NCI-H82 treated with DMSO at 0.1 percent for 48 hours (cell line): ENCODE measurements around the gene C11orf42.

ENCODE experiments used
- DNase-seq: peaks from one replicate; lab custom pipeline; 2025; ENCODE audit not compliant: unreplicated experiment; lab: John Stamatoyannopoulos, UW

Gene C11orf42, protein sequence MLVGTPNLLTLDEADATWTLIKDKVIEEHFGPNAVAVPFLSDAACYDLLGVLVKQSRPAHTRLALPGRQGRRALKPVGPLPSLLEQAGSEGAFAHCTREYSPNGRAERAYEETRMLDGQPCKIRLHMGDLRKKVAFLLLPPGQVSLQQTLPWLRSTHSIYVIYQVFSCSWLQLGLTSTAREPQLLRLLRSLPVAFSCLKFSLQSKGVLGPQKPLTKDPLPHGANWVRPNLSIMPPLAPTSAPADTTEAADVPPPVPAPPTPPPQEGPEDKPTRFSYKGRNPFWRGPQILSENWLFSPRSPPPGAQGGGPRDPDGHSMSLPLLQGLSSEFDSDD

DNA sequence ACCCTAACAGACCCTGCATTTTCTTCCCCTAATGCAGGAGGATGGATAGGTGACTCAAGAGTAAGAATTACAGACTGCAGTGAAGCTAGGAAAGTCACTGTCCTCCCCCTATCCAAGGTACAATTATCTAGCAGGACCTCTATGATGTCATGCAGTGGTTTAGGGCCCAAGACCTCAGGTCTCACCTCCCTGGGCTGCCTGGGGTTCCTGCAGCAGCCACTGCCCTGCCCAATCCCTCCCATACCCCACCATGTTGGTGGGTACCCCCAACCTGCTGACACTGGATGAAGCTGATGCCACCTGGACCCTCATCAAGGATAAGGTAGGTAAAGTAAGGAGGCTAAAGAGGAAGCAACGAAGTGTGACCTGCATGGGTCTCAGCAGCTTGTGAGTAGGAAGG, at the start of gene C11orf42:
Gene C11orf42, plus strand, starts transcription at position 192 of the 400 bp plus-strand sequence. Its CDS starts 59 bp downstream, at position 251.
- DNase-seq: no peak

DNA sequence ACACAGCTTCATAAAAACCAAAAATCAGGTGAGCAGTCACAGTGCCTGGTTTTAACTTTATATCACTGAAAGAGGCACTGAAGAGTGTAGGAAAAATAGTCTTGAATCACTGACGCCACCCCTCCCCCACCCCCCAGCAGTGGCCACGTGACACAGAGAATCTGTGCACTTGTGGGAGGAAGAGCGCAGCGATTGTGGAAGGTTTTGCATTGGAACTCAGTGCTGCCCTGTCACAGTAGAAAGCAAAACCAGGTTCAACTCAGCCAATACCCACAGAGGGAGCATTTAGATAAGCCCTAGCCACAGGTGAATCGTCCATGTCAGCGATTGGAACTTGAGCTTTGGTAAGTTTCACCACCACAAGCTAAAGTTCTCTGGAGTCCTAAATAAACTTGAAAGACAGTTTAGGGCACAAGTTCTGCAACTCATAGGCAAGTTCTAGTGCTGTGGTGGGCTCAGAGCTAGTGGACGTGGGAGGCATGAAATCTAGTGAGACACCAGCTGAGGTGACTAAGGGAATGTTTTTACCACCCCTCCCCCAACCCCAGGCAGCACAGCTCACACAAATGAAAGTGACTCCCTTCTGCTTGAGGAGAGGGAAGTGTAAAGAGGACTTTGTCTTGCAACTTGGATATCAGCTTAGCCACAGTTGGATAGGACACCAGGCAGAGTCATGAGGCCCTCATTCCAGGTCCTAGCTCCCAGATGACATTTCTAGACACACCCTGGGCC, 48.6 kb upstream of the C11orf42 start:
- no peak for DNase-seq

DNA sequence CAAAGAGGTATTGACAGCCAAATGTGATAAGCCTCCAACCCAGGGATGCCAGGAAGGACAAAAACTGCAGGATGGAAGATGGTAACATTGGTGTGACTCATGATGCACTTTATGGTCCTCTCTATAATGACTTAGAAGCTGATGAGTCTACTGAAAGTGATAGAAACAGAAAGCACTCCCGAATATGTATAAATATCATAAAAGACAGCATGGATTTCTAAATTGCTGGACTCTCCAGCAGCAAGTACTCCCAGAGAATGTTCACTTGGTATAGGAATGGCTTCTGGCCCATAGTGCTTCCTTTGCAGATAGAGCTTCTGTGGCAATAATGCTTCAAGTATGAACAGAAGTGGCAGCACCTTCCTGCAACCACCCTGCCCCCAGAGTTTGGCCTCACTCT, 35.1 kb upstream of the C11orf42 start, which contains the start of gene OR52B2:
Gene OR52B2, minus strand, starts transcription at position 101 of the 400 bp plus-strand sequence. Its CDS starts 0 bp downstream, at position 101.
- DNase-seq: no peak

DNA sequence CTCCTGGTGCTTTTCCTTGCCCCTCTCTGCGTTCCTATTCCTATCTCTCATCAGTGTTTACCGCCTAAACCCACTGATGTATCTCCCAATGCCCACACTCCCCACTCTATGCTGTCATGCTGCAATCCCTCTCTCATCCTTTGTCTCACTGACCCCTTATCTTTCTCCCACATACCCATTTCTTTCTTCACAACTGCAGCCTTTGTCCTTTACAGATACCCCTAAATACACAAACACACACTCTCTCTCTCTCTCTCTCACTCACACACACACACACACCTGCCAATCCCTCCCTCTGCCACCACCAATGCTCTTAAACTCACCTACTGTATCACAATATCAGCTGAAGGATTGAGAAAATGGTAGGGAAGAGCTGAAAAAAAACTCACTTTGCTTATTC, 29.9 kb upstream of the C11orf42 start:
- no peak for DNase-seq

DNA sequence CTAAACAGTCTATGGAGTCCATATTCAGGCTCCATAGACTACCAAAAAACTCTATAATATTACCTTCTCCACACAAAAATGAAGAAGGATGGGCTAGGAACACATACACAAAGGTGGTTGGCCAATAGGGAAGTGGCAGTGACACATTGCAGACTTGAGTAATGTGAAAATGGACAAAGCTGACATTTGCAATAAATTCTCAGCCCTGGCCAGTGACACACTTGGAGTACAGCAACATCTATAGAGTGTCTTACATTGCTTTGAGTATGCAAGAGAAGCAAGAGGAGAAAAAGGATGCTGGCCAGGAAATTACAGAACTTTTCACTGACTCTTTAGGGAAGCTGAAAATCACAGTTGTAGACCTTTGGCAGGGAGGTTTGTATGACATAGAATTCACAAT, 13.6 kb upstream of the C11orf42 start:
- DNase-seq: no peak

DNA sequence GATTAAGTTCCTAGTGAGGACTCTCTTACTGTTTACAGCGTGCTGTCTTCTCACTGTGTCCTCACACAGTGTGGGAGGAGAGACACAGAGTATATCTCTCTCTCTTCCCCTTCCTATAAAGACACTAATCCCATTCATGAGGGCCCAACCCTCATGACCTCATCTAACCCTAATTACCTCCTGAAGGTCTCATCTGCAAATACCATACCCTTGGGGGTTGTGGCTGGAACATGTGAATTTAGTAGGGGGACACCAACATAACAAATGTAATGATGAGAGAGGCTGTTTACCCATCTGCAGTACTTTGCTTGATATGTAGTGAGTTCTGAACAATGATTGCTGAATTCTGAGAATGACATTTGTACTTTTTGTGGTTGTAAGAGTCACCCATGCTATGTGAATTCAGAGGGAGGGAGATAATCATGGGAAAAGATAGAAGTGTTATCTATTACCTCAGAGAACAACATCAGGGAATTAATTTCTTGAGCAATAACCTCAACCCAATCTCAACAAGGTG, 11.2 kb upstream of the C11orf42 start:
- DNase-seq: no peak

DNA sequence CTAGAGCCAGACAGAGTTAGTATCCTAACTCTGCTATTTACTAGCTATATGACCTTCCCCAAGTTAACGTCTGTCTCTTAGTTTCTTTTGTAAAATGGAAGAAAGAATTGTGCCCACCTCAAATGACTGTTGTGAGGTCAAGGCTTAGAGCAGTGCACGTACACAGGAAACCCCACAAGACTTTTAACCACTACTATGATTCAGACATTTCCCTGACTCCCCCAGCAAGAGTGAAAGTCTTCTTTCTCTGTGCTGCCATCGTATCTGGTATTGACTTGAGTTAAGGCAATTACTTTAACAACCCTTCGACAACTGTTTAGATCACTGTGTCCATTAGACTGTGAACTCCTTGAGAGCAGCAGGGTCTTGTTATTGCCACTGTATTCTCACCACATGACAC, 9.0 kb upstream of the C11orf42 start:
- no peak for DNase-seq

DNA sequence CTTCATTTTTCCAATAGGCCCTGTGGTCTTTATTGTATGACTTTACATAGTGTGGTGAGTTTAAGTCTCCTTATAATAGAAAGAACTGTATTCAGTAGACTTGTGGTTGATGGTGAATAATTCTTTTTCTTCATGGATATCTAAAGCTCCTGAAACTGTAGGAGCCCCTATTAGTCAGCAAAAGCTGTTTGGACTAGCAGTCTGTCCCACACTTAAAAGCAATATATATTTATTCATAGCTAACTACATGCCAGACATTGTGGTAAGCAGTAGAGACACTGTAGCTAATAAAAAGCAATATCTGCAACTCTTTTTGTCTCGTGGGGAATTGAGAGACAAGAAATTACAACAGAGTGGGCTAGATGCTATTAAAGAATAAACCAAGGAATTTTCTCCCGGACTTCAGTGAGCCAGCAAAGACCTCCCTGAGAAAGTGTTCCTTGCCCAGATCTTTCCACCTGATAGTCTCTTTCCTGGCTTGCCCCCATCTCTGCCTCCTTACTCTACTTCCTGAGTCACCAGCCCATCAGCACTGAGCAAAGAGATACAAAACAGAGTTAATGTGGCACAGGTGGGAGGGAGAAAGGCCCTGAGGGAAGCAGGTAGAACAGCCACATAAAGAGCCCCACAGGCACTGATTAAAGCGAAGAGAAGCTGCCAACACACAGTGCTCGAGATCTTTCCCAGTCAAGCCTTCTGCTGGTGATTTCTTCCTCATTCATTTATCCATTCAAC, 7.7 kb upstream of the C11orf42 start:
- no peak for DNase-seq

DNA sequence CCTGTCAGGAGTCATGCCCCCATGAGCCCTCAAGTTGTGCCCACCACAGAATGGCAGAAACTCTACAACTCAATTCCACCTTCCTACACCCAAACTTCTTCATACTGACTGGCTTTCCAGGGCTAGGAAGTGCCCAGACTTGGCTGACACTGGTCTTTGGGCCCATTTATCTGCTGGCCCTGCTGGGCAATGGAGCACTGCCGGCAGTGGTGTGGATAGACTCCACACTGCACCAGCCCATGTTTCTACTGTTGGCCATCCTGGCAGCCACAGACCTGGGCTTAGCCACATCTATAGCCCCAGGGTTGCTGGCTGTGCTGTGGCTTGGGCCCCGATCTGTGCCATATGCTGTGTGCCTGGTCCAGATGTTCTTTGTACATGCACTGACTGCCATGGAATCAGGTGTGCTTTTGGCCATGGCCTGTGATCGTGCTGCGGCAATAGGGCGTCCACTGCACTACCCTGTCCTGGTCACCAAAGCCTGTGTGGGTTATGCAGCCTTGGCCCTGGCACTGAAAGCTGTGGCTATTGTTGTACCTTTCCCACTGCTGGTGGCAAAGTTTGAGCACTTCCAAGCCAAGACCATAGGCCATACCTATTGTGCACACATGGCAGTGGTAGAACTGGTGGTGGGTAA, 6.1 kb upstream of the C11orf42 start, which contains the start of gene OR52W1:
Gene OR52W1, plus strand, starts transcription at position 51 of the 637 bp plus-strand sequence. Its CDS starts 0 bp downstream, at position 51.
- no peak for DNase-seq

DNA sequence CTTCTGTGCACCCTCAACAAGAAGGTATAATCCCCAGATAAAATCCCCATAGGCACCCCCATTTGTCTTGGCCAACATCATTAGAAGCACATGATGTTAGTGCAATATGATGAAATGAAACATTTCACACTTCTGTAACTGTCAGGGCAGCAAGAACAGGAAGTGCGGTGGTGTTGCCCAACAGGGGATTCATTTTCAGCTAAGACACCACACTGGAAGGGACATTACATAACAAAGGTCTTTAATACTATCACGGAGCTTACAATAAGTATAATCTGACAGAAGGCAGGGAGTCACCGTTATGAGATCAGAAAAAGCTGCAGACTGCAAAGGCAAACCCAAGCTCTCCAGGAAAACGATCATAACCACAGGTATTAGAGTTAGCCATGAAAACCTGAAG, 4.4 kb upstream of the C11orf42 start:
- DNase-seq: no peak

DNA sequence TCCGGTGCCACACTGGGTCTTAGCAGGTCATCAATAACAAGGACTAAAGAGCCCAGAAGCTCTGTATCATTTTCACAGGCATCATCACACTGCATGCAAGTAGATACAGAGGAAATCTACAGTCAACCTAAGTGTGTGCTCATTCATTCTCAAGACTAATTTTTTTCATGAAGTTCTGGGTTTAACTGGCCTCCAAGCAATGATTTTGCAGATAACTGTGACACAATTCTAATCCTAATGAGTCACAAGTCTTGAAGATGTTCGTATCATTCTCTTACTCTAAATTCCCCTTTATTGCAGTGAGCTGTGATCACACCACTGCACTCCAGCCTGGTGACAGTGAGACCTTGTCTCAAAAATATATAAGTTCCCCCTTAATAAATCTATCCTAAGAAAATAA, 3.9 kb upstream of the C11orf42 start:
- no peak for DNase-seq

DNA sequence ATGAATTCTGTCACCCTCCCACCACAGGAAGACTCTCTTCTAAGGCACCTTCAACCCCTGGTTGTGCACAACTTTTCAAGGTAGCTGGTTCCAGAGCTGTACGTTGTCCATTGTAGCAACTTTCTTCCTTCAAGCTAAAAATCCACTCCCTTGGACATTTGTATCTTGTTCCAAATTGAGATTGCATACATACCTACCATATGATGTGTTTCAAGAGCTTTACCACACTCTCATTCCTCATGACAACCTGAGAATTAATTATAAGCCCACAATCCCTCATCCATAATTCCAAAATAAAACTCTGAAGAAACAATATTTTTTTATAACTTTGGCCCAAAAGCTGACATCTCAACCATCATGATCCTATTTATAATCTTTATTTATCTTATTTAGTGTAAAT, 3.3 kb upstream of the C11orf42 start:
- no peak for DNase-seq

DNA sequence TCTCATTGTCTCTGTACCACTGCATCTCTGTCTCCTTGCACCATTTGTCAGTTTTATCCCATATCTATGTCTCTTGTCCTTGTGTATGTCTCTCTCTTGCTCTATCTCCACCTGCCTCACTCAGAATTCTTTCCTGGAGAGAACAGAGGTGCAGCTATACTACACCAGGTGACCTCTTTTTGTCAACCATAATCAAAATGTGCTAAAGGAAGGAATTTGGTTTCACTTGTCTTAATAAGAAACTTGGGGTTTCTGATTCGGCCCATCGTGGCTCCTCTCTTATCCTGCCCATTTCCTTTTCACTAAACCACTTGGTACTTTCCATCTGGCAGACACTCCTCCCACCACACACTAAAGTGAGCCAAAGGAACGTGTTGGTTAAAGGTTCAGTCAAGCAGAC, 2.0 kb upstream of the C11orf42 start:
- DNase-seq: no peak

DNA sequence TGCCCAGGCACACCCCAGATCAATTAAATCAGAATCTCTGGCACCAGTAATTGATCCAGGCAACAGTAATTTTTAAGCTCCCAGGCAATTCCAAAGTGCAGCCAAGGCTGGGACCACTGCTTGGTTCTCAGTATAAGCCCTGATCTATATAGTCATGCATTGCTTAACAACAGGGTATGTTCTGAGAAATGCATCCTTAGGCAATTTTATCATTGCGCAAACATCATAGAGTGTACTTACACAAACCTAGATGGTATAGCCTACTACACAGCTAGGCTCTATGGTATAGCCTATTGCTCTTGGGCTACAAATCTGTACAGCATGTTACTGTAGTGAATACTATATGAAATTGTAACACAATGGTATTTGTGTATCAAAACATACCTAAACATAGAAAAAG, 651 bp upstream of the C11orf42 start:
- DNase-seq: no peak

DNA sequence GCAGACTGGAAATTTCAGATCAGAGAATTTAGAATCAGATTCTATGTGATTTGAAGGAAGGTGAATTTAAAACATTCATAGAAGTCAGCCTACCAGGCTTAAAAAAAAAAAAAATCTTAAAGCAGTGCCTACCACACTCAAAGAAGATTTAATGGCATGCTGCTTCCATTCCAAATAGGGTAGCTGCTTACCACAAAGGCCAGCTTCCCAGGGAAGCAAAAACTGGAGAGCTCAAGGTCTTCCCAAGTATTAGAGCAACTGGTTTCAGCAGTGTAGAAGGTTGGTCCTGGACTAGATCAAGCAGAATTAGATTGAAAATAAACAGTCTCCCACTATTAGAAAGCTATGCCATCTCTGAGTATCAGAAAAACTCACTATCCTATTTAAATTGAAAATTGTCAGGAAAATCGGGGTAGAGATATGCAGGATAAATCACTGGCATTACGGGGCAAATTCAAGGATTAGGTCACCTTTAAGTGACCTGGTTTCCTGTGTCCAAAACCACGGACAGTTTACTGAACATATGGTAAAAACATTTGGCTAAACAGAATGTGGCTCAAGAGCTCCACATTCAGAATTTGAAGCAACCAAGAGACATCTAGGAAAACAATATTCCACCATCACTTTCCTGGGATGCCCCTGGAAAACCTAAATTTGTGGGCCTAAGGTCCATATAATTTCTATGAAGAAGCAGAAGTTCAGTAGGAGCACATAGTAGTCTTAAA, 1.3 kb downstream of the C11orf42 start:
- no peak for DNase-seq

DNA sequence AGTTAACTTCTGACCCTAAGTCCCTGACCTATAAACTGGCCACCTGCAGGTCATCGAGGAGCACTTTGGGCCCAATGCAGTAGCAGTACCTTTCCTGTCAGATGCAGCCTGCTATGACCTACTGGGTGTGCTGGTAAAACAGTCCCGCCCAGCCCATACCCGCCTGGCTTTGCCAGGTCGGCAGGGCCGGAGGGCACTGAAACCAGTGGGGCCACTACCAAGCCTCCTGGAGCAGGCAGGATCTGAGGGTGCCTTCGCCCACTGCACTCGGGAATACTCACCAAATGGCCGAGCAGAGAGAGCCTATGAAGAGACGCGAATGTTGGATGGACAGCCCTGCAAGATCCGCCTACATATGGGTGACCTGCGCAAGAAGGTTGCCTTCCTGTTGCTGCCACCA, 4.4 kb downstream of the C11orf42 start:
- DNase-seq: no peak

DNA sequence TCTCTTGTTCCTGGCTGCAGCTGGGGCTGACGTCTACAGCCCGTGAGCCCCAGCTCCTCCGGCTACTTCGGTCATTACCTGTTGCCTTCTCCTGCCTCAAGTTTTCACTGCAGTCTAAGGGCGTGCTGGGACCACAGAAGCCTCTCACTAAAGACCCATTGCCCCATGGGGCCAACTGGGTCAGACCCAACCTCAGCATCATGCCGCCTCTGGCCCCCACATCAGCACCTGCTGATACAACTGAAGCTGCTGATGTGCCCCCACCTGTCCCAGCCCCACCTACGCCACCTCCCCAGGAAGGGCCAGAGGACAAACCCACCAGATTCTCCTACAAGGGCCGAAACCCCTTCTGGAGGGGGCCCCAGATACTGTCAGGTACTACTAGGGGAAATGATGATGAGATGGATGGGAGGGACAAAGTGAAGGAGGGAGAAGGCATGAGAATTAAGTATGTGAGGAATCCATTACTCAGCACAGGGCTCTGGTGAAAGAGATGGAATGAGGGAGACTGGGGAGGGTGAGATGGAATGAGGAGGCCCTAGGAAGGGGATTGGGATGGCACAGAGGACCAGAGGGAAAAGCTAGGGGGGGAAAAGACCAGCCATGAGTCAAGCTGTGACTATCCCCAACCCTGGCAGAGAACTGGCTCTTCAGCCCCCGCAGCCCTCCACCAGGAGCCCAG, 5.1 kb downstream of the C11orf42 start:
- DNase-seq: no peak

DNA sequence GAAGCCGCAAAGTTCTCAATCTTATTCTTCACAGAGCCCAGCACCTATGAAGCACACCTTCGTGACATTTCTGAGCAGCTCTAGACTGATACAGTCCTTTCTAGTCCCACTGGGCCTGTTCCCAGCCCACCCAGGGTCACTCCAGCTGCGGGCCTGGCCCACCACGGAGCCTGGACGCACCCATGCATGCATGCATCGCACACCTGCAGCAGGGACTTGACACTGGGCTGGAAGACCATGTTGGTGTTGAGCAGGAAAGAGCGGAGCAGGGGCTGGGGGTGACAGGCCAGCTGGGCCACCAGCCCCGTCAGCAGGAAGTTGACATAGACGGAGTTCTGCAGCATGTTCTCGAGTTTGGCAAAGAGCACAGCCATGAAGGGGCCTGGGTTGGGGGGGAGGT, 9.2 kb downstream of the C11orf42 start:
- DNase-seq: no peak

DNA sequence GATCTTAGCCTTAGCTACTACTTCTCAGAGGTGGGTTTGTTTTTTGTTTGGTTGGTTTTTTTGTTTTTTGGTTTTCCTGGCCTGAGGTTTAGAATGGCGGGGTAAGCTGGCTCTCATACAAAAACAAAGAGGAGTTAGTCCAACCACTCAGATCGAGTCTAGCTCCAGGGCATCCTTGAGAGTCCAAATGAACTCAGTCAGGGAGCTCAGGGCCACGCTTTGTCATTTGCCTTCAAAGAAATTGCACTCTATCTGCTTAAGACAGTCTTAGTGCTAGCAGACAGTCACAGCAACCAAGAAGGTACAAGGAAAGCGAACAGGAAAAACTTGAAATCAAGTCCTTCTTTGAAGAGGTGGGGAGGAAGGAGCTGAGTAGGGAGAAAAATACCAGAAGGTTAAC, 11.1 kb downstream of the C11orf42 start:
- no peak for DNase-seq

DNA sequence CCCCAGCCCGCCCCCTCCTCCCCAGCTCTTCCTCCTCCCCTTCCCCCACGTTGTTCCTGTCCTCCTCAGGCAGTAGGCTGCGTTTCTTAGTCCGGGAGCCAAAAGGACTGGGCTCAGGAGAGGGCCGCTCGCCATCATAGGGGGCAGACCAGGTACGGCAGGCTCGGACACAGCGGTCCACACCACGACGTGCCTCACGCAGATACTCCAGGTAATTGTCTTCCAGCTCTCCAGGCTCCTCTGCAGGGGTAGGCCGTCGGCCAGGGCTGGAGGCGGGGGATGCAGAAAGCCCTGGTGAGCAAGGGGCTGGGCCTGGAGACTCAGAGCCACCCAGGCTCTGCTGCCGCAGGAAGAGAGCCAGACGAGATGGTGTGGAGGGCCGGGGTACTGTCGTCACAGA, 12.4 kb downstream of the C11orf42 start:
- no peak for DNase-seq
